GM12892 (cell line): ENCODE results near the gene KCNMB1.

Experiments
- POLR2A ChIP-seq: IDR thresholded peaks from 2 replicates; pipeline ENCODE4 v1.6.1; 2011; ENCODE audit warnings: low read depth, low read length, control low read depth
- POLR2AphosphoS5 ChIP-seq: IDR thresholded peaks from 2 replicates; pipeline ENCODE4 v1.6.1; 2011; ENCODE audit warnings: low read depth, low read length, control low read depth
- TAF1 ChIP-seq: IDR thresholded peaks from 2 replicates; pipeline ENCODE4 v1.6.1; 2011; ENCODE audit warnings: low read depth, mild to moderate bottlenecking, control low read depth, low read length, borderline replicate concordance

DNA sequence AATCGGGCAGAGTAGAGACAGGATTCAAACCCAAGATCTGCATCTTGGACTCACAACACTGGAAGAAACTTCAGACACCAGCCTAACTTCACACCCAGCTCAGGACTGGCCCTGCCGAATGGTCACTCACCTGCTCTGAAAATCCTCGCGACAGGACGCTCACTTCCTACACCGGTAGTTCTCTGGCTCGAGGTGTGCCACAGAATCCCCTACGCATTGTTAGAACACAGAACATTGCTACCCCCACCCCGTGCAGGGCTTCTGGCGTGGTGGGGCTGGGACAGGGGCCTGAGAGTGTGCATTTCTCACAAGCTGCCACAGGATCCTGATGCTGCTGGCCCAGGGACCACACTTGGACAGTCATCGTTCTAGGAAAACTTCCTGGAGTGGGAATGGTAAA, 12.1 kb downstream of the KCNMB1 start:
- TF ChIP-seq POLR2A (no peak), POLR2AphosphoS5 (no peak), TAF1 (no peak)
